PC-9 (cell line): ENCODE data around the gene WDCP.

Source experiments
- CTCF ChIP-seq: fragments of 200-600 bp; sonication (generic); conservative IDR thresholded peaks from 2 replicates; pipeline ENCODE4 v1.6.1; 2017; ENCODE audit warnings: mixed run types, antibody characterized with exemption, mild to moderate bottlenecking, moderate library complexity
- EZH2 ChIP-seq: fragments of 200-600 bp; sonication (generic); IDR thresholded peaks from 2 replicates; pipeline ENCODE4 v1.8.0; 2017; ENCODE audit warnings: antibody characterized with exemption, low read depth

- no peak for TF ChIP-seq CTCF
- TF ChIP-seq EZH2: no peak
Observed at GRCh38 chr2:24046599-24046929, 627 bp downstream of the WDCP start.
